ENCODE measurements around the gene URB1. TPM values are rescaled to one million over a fixed set of nuclear protein-coding genes. Genes with fewer than 3 reads are reported as not detected.

URB1 gene
- polyA plus RNA-seq, 1 of the 3 experiments (the other 2 are of a cell fraction) = 9.9 TPM

DNA sequence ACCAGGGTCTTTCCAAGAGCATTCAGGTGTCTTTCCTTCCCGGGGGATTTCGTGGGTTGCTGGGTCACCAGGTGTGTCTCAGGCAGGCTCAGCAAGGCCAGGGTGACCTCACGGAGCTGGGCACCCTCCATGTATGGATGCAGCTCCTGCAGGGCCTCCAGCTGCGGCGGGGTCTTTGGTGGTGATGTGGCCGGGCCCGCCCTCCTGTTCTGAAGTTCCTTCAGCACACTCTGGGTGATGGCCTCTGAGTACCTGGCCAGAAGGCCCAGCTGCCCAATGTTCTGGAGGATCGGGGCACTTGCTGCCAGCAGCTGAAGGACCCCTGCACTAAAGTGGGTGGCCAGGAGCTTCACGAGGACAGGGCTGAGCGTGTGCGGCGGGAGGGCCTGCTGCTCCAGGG, 45.5 kb downstream of the URB1 start:
- WGBS (ENCODE audit: low lambda C conversion rate) = 100% methylated on average over 2 of the region's 12 CpGs
- H3K4me3 ChIP-seq (ENCODE audit: low read depth in 2 of 2, low read length in 1 of 2) = no peak overlapping the region
- no peaks in the 10 kb centered on the region; a peak in 1 of 4 replicates for H3K4me1 ChIP-seq (ENCODE audit: control insufficient read depth in 1 of 2, insufficient read depth in 2 of 2, low read depth in 1 of 2, low read length in 1 of 2)
- TF ChIP-seq TAF1 (IDR thresholded peaks at IDR 0.05; ENCODE audit: borderline replicate concordance, low read depth, low read length) = no peak
- TF ChIP-seq IRF3 (IDR thresholded peaks at IDR 0.05; ENCODE audit: low read depth, low read length) = no peak
- no peak for TF ChIP-seq ZBTB33 (IDR thresholded peaks at IDR 0.05; ENCODE audit: borderline replicate concordance, low read depth)
- TF ChIP-seq, protein P1, sequence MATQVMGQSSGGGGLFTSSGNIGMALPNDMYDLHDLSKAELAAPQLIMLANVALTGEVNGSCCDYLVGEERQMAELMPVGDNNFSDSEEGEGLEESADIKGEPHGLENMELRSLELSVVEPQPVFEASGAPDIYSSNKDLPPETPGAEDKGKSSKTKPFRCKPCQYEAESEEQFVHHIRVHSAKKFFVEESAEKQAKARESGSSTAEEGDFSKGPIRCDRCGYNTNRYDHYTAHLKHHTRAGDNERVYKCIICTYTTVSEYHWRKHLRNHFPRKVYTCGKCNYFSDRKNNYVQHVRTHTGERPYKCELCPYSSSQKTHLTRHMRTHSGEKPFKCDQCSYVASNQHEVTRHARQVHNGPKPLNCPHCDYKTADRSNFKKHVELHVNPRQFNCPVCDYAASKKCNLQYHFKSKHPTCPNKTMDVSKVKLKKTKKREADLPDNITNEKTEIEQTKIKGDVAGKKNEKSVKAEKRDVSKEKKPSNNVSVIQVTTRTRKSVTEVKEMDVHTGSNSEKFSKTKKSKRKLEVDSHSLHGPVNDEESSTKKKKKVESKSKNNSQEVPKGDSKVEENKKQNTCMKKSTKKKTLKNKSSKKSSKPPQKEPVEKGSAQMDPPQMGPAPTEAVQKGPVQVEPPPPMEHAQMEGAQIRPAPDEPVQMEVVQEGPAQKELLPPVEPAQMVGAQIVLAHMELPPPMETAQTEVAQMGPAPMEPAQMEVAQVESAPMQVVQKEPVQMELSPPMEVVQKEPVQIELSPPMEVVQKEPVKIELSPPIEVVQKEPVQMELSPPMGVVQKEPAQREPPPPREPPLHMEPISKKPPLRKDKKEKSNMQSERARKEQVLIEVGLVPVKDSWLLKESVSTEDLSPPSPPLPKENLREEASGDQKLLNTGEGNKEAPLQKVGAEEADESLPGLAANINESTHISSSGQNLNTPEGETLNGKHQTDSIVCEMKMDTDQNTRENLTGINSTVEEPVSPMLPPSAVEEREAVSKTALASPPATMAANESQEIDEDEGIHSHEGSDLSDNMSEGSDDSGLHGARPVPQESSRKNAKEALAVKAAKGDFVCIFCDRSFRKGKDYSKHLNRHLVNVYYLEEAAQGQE (IDR thresholded peaks at IDR 0.05; ENCODE audit: low read depth, low read length) = no peak
- no peak for TF ChIP-seq ELF1 (IDR thresholded peaks at IDR 0.05)
- TF ChIP-seq EP300 (IDR thresholded peaks at IDR 0.05; ENCODE audit: borderline replicate concordance in 1 of 2, low read depth in 1 of 2, low read length in 1 of 2) = no peak
- no peak for TF ChIP-seq NFIC (IDR thresholded peaks at IDR 0.05; ENCODE audit: borderline replicate concordance)
- TF ChIP-seq GABPA (IDR thresholded peaks at IDR 0.05; ENCODE audit: low read depth) = no peak
- no peak for TF ChIP-seq RFX5 (IDR thresholded peaks at IDR 0.05; ENCODE audit: low read length)
- no peak for TF ChIP-seq RXRA (IDR thresholded peaks at IDR 0.05; ENCODE audit: borderline replicate concordance, low read depth)
- TF ChIP-seq NRF1 (IDR thresholded peaks at IDR 0.05; ENCODE audit: low read depth, low read length) = no peak
- TF ChIP-seq, protein P2, sequence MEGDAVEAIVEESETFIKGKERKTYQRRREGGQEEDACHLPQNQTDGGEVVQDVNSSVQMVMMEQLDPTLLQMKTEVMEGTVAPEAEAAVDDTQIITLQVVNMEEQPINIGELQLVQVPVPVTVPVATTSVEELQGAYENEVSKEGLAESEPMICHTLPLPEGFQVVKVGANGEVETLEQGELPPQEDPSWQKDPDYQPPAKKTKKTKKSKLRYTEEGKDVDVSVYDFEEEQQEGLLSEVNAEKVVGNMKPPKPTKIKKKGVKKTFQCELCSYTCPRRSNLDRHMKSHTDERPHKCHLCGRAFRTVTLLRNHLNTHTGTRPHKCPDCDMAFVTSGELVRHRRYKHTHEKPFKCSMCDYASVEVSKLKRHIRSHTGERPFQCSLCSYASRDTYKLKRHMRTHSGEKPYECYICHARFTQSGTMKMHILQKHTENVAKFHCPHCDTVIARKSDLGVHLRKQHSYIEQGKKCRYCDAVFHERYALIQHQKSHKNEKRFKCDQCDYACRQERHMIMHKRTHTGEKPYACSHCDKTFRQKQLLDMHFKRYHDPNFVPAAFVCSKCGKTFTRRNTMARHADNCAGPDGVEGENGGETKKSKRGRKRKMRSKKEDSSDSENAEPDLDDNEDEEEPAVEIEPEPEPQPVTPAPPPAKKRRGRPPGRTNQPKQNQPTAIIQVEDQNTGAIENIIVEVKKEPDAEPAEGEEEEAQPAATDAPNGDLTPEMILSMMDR (IDR thresholded peaks at IDR 0.05) = no peak
- TF ChIP-seq TCF12 (IDR thresholded peaks at IDR 0.05) = no peak
- no peak for TF ChIP-seq YY1 (IDR thresholded peaks at IDR 0.05; ENCODE audit: low read depth)
- no peak for TF ChIP-seq RCOR1 (IDR thresholded peaks at IDR 0.05; ENCODE audit: low read length)
- TF ChIP-seq FOXM1 (IDR thresholded peaks at IDR 0.05; ENCODE audit: low read depth) = no peak
- no peak for TF ChIP-seq FOXJ3 (CRISPR knock-in tag; IDR thresholded peaks at IDR 0.05)
- TF ChIP-seq GATA2 (CRISPR knock-in tag; IDR thresholded peaks at IDR 0.05) = no peak
- no peak for TF ChIP-seq CHD2 (IDR thresholded peaks at IDR 0.05; ENCODE audit: low read length, partially characterized antibody)
- TF ChIP-seq POLR2AphosphoS5 (IDR thresholded peaks at IDR 0.05; ENCODE audit: low read depth, low read length) = no peak
- no peak overlapping the region for H3K4me2 ChIP-seq
- no peaks in the 10 kb centered on the region for H4K20me1 ChIP-seq (ENCODE audit: insufficient read depth)
- H3K9me3 ChIP-seq = peaks cover 8% of the 10 kb centered on the region; the same call in 1 of the 2 replicates
- ChIA-PET CTCF (no interaction called here), POLR2A (interaction anchor here (1.0 kb wide), 1 partner anchor 11 kb away, joined by 3 read pairs; no protein-coding TSS in a partner anchor)
- no peak for DNase-seq
- H2AFZ ChIP-seq (ENCODE audit: low read depth) = no peak overlapping the region
- H3K79me2 ChIP-seq (ENCODE audit: insufficient read depth) = peaks cover 16% of the 10 kb centered on the region; the same call in 1 of the 2 replicates
- no peak overlapping the region for H3K9ac ChIP-seq
- peaks cover 4% of the 10 kb centered on the region for H3F3A ChIP-seq (replicated peaks; ENCODE audit: insufficient read depth)
- no peaks in the 10 kb centered on the region for H3K27me3 ChIP-seq (ENCODE audit: insufficient read depth)
- H3K27ac ChIP-seq (ENCODE audit: low read depth in 2 of 2, low read length in 1 of 2) = no peak overlapping the region
- H3K36me3 ChIP-seq (replicated peaks in 1 of 2; ENCODE audit: control insufficient read depth in 1 of 2, insufficient read depth in 2 of 2, low read length in 1 of 2) = peaks cover 77 to 96% of the 10 kb centered on the region in 2 experiments
- no peaks in the 10 kb centered on the region for H3K9me2 ChIP-seq
